GM13976 (cell line): ENCODE data around the gene CDCA4.
A peak's percentile ranks its signal among the peaks of the same experiment; 100 is the strongest.

ENCODE experiments used
- DNase-seq: peaks from one replicate; pipeline ENCODE4 v3.0.0; 2012; ENCODE audit warnings: low spot score
- in situ Hi-C: fragments of 300-500 bp; cut with MboI; formaldehyde crosslinking; loops from one replicate; pipeline ENCODE4 v1.12.0; 2022; ENCODE audit warnings: low sequenced_read_pairs, mixed read lengths, inconsistent platforms; ENCODE audit not compliant: unreplicated experiment
- TF ChIP-seq, protein P1 (sequence below): IDR thresholded peaks from 2 replicates; pipeline ENCODE4 v1.5.1; 2012; ENCODE audit warnings: borderline replicate concordance, mild to moderate bottlenecking; ENCODE audit not compliant: insufficient read depth; ENCODE audit errors: extremely low read depth, missing control alignments, control extremely low read depth

Gene CDCA4

DNA sequence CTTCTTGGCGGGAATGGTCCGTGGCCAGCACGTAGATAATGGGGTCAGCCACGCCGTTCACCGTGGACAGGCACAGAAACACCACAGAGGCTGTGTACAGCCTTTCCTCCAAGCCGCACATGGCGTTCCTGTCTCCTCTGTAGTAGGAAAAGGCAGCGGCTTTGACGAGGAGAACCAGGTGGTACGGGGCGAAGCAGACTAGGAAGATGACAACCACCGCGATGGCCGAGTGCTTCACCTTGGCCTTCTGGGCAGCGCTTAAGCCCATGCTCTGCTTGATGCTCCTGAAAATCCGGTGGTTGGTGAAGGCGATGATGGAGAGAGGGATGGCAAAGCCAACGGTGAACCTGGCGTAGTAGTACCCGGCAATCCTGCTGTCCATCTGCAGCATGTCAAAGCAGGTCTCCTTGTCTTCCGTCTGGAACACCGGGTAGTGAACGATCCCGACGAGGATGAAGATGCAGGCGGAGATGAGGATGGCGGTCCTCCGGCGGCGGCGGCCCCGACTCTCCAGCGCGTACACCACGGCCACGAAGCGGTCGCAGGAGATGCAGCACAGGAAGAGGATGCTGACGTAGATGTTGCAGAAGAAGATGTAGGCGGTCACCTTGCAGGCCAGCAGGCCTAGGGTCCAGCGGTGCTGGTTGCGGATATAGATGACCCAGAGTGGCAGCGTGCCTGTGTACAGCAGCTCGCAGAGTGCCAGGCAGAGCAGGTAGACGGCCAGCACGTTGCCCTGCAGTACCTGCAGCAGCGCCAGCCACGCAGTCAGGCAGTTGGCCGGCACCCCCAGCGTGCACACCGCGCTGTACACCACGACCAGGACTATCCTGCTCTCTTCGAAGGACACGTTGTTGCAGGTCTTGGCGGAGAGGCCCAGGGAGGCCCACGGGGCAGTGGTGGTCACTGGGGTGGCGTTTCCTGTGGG, 30.6 kb upstream of the CDCA4 start:
- DNase-seq = no peak
- TF ChIP-seq, protein P1, sequence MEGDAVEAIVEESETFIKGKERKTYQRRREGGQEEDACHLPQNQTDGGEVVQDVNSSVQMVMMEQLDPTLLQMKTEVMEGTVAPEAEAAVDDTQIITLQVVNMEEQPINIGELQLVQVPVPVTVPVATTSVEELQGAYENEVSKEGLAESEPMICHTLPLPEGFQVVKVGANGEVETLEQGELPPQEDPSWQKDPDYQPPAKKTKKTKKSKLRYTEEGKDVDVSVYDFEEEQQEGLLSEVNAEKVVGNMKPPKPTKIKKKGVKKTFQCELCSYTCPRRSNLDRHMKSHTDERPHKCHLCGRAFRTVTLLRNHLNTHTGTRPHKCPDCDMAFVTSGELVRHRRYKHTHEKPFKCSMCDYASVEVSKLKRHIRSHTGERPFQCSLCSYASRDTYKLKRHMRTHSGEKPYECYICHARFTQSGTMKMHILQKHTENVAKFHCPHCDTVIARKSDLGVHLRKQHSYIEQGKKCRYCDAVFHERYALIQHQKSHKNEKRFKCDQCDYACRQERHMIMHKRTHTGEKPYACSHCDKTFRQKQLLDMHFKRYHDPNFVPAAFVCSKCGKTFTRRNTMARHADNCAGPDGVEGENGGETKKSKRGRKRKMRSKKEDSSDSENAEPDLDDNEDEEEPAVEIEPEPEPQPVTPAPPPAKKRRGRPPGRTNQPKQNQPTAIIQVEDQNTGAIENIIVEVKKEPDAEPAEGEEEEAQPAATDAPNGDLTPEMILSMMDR = no peak
- in situ Hi-C loops = no loop called here

DNA sequence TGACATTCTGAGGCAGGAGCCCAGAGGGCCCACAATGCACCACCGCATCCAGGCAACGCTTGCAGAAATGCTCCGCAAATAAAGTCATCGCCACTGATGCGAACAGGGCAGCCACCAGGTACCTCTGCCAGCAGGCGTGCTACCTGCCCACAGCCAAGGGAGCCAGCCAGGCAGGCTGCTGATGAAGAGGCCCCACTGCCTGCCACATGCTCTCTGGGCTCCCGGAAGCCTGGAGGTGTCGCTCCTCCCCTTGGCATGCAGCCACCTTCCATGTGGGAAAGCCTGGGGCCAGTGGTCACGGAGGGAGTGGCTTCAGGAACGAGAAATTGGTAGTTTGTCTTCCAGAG, 29.6 kb upstream of the CDCA4 start:
- peak; percentile 21 for DNase-seq
- TF ChIP-seq, protein P1 = no peak
- in situ Hi-C loops = no loop called here

DNA sequence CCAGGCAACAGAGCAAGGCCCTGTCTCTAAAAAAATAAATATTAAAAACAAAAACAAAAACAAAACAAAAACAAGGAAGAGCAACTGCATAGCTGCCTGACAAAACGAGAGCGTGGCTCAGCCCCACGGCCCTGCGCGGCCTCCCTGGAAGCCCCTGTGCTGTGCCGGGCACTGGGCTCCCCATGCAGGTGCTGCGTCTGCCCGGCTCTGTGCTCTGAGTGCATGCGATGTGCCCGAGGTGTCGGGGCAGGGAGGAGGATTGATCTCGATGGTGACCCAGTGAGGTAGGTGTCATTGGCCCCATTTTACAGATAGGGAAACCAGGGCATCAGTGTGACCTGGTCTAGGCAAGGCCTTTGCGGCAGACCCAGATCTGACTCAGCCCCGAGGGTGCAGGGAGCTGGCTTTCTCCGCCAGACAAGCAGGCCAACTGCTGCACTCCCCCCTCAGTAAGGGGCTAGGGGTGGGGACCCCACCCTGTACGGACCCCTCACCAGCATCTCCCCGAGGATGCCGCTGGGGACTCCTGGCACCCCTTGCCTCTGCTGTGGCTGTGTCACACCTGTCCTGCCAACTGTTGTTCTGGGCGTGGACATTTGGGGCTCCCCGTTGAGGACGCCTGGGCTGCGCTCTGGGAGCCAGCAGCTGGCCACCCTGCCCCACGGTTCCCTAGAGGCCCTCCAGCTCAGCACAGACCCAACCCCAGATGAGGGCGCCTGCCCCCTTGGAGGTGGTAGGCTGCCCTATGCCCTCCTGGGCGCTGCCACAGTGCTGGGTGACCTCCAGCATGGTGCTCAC, 29.1 kb upstream of the CDCA4 start:
- TF ChIP-seq, protein P1 = no peak
- peak; percentile 18 for DNase-seq
- in situ Hi-C loops = no loop called here

DNA sequence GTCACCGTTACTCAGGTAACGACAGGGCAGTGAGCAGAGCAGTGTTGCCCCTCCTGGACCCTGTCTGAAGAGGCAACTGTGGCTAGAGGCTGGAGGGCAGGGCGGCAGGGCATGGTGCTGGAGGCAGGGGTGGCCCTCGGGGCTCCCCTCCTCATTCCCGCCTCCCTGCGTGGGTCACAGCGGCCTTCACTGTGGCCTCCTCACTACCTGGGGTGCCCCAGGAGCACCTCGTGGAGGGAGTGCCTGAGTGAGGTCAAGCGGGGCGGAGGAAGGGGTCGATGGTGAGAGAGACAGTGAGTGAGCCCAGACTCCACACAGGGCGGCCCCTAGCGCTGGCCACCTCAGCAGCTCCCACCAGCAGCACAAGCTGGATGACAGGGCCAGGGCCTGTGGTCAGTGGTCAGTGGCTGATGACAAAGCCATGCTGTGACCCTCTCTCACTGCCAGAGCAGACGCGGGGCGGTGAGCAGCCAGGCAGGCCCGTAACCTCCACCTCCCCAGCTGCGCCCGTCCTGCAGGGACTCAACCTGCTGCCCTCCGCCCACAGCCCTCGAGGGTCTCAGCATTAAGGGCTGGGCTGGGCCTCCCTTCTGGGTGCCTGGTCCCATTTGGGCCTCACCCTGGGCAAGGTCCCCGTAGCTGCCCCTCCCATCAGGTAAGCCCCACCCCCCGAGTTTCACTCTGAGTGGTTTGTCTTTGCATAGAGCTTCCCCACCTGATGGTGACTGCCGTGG, 26.6 kb upstream of the CDCA4 start:
- in situ Hi-C loops = no loop called here
- TF ChIP-seq, protein P1 = no peak
- DNase-seq = peak; percentile 60

DNA sequence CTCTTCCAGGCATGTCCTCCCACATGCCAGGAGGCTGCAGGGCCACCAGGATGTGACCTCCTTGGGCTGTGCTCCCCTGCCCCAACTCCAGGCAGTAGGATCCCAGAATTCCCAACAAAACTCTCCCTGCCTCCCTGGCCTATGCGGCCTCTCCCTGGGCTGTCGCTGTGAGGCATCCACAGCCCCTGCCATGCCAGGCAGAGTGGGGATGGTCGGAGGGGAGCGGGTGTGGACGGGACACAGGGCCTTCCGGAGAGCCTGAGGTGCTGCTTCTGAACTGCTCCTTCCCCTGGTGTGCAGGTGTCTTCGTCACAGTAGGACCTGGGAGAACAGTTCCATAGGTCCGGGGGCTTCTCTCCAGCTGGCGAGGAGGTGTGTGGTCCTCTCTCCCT, 26.0 kb upstream of the CDCA4 start:
- TF ChIP-seq, protein P1 = no peak
- in situ Hi-C loops = no loop called here
- no peak for DNase-seq

DNA sequence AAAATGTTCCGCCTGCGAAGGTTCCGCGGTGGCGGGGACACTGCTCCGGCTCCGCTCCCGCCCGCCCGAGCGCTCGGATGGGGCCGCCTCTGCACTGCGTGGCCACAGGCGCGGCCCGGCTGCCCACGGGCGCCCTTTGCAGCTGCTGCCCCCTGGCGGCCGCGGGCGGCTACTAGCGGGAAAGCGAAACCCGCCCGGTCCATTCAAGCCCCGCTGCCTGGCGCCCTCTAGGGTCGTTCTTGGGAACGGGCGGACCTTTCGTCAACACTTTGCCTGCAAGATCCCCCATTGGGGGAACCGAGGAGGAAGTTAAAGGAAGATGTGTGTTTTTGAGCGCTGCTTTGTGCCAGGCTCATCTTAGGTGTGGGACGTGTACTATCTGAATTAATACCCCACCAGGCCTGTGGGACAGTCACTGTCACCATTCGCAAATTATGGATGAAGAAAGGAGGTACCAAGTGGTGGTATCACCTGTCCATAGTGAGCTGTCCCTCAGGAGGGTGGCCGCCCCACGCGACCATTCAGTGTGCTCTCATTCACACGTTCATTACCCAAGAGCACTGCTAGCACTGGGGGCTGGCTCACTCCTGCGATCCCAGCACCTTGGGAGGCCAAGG, 24.9 kb upstream of the CDCA4 start:
- in situ Hi-C loops = no loop called here

More for the DNA sequence above, 24.9 kb upstream of the CDCA4 start:
- DNase-seq = peak; percentile 96
- TF ChIP-seq, protein P1 = peak; percentile 100
